Measurements from ENCODE around the gene NUMB. TPM values are rescaled to one million over a fixed set of nuclear protein-coding genes. Genes with fewer than 3 reads are reported as not detected.

The NUMB gene
- total and polyA plus RNA-seq, 4 donors: 21.2 to 45.8 (median 26.1) TPM

DNA sequence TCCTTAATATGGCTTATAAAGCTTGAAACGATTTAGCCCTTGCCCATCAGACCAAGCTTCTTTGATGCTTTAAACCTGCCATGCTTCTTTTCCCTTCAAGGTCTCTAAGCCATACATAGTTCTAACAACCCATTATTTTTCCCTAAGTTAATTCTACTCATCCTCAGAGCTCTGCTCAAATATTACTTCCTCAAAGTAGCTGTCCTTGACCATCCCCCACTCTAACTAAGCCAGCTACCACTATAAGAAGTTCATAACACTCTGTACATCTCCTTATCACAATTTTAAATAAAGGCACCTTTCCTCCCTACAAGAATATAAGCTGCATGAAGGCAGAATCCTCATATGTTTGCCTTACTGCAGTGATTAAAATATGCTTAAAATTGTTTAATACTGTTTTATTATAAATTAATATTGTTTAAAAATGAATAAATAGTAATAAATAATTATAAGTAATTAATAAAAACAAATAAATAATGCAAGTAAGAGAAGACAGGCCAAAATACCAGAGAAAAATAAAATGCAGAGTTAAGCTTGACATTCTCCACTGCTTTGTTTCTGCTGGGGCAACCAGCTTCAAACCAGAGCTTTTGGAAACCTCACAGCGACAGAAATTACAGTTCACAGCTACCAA is 76.8 kb downstream of the NUMB start (continued):
- TF ChIP-seq, protein P1, sequence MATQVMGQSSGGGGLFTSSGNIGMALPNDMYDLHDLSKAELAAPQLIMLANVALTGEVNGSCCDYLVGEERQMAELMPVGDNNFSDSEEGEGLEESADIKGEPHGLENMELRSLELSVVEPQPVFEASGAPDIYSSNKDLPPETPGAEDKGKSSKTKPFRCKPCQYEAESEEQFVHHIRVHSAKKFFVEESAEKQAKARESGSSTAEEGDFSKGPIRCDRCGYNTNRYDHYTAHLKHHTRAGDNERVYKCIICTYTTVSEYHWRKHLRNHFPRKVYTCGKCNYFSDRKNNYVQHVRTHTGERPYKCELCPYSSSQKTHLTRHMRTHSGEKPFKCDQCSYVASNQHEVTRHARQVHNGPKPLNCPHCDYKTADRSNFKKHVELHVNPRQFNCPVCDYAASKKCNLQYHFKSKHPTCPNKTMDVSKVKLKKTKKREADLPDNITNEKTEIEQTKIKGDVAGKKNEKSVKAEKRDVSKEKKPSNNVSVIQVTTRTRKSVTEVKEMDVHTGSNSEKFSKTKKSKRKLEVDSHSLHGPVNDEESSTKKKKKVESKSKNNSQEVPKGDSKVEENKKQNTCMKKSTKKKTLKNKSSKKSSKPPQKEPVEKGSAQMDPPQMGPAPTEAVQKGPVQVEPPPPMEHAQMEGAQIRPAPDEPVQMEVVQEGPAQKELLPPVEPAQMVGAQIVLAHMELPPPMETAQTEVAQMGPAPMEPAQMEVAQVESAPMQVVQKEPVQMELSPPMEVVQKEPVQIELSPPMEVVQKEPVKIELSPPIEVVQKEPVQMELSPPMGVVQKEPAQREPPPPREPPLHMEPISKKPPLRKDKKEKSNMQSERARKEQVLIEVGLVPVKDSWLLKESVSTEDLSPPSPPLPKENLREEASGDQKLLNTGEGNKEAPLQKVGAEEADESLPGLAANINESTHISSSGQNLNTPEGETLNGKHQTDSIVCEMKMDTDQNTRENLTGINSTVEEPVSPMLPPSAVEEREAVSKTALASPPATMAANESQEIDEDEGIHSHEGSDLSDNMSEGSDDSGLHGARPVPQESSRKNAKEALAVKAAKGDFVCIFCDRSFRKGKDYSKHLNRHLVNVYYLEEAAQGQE (IDR thresholded peaks at IDR 0.05): no peak
- no peak for TF ChIP-seq TAF1 (conservative IDR thresholded peaks at IDR 0.05)
- TF ChIP-seq, protein P2, sequence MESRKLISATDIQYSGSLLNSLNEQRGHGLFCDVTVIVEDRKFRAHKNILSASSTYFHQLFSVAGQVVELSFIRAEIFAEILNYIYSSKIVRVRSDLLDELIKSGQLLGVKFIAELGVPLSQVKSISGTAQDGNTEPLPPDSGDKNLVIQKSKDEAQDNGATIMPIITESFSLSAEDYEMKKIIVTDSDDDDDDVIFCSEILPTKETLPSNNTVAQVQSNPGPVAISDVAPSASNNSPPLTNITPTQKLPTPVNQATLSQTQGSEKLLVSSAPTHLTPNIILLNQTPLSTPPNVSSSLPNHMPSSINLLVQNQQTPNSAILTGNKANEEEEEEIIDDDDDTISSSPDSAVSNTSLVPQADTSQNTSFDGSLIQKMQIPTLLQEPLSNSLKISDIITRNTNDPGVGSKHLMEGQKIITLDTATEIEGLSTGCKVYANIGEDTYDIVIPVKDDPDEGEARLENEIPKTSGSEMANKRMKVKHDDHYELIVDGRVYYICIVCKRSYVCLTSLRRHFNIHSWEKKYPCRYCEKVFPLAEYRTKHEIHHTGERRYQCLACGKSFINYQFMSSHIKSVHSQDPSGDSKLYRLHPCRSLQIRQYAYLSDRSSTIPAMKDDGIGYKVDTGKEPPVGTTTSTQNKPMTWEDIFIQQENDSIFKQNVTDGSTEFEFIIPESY (IDR thresholded peaks at IDR 0.05): no peak

DNA sequence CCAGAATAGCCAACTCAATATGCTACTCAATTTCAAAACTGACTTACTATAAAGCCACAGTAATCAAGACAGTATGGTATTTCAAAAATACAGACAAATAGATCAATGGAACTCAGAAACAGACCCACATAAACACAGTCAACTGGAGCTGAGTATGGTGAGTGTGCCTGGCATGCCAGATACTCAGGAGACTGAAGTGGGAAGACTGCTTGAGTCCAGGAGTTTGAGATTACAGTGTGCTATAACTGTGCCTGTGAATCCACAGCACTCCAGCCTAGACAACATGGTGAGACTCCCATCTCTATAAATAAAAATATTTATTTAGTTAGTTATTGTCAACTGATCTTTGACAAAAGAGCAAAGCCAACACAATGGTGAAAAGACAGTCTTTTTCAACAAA is 81.8 kb downstream of the NUMB start:
- Histone ChIP-seq H3K9me3 (ENCODE audit: control insufficient read depth in 4 of 4, low read length in 3 of 4) (no peaks in the 10 kb centered on the region), H3K27ac (ENCODE audit: low read depth in 1 of 2, low read length in 2 of 2) (no peak overlapping the region), H3K9ac (ENCODE audit: low read depth in 1 of 2, low read length in 2 of 2) (no peak overlapping the region), H3K36me3 (ENCODE audit: control insufficient read depth in 4 of 4, insufficient read depth in 3 of 4, low read depth in 1 of 4, low read length in 3 of 4) (no peaks in the 10 kb centered on the region), H3K27me3 (ENCODE audit: control insufficient read depth in 4 of 4, insufficient read depth in 4 of 4, low read length in 3 of 4) (no peaks in the 10 kb centered on the region), H3K4me1 (ENCODE audit: control insufficient read depth in 4 of 4, insufficient read depth in 4 of 4, low read length in 3 of 4) (no peaks in the 10 kb centered on the region), H3K4me3 (ENCODE audit: low read depth in 1 of 3, low read length in 3 of 3) (no peak overlapping the region)
- DNase-seq (ENCODE audit: low spot score): no peak
- TF ChIP-seq GABPA (IDR thresholded peaks at IDR 0.05 in 1 of 2, conservative IDR thresholded peaks at IDR 0.05 in 1 of 2) (no peak), RAD21 (IDR thresholded peaks at IDR 0.05) (no peak)
- TF ChIP-seq, protein P3, sequence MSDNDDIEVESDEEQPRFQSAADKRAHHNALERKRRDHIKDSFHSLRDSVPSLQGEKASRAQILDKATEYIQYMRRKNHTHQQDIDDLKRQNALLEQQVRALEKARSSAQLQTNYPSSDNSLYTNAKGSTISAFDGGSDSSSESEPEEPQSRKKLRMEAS (IDR thresholded peaks at IDR 0.05): no peak
- TF ChIP-seq, protein P1 (IDR thresholded peaks at IDR 0.05): no peak

DNA sequence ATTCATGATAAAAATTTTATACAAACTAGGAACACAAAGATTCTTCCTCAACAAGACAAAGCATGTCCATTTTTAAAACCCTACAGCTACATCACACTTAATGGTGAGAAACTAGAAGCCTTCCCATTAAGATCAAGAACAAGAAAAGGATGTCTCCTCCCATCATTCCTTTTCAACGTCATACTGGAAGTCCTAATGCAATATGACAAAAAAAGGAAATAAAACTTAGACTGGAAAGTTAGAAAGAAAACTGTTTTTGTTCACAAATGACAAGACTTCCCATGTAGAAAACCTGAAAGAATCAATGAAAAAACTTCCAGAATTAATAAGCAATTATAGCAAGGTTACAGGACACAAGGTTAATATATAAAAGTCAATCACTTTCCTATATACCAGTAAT is 82.5 kb downstream of the NUMB start:
- Histone ChIP-seq H3K27ac (ENCODE audit: low read depth in 1 of 2, low read length in 2 of 2) (no peak overlapping the region), H3K4me1 (ENCODE audit: control insufficient read depth in 4 of 4, insufficient read depth in 4 of 4, low read length in 3 of 4) (no peaks in the 10 kb centered on the region), H3K9ac (ENCODE audit: low read depth in 1 of 2, low read length in 2 of 2) (no peak overlapping the region), H3K27me3 (ENCODE audit: control insufficient read depth in 4 of 4, insufficient read depth in 4 of 4, low read length in 3 of 4) (no peaks in the 10 kb centered on the region), H3K4me3 (ENCODE audit: low read depth in 1 of 3, low read length in 3 of 3) (no peak overlapping the region), H3K9me3 (ENCODE audit: control insufficient read depth in 4 of 4, low read length in 3 of 4) (no peaks in the 10 kb centered on the region), H3K36me3 (ENCODE audit: control insufficient read depth in 4 of 4, insufficient read depth in 3 of 4, low read depth in 1 of 4, low read length in 3 of 4) (no peaks in the 10 kb centered on the region)
- WGBS: 78% methylated on average over 1 of the region's 1 CpG
- no peak for DNase-seq (ENCODE audit: low spot score)
- TF ChIP-seq NR2F2 (IDR thresholded peaks at IDR 0.05) (no peak), RAD21 (IDR thresholded peaks at IDR 0.05) (no peak), JUND (IDR thresholded peaks at IDR 0.05) (no peak), HNF4A (conservative IDR thresholded peaks at IDR 0.05) (no peak), RXRA (IDR thresholded peaks at IDR 0.05) (no peak), HNF4G (IDR thresholded peaks at IDR 0.05) (no peak)
- TF ChIP-seq, protein P3 (IDR thresholded peaks at IDR 0.05): no peak
- TF ChIP-seq, protein P4, sequence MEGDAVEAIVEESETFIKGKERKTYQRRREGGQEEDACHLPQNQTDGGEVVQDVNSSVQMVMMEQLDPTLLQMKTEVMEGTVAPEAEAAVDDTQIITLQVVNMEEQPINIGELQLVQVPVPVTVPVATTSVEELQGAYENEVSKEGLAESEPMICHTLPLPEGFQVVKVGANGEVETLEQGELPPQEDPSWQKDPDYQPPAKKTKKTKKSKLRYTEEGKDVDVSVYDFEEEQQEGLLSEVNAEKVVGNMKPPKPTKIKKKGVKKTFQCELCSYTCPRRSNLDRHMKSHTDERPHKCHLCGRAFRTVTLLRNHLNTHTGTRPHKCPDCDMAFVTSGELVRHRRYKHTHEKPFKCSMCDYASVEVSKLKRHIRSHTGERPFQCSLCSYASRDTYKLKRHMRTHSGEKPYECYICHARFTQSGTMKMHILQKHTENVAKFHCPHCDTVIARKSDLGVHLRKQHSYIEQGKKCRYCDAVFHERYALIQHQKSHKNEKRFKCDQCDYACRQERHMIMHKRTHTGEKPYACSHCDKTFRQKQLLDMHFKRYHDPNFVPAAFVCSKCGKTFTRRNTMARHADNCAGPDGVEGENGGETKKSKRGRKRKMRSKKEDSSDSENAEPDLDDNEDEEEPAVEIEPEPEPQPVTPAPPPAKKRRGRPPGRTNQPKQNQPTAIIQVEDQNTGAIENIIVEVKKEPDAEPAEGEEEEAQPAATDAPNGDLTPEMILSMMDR (IDR thresholded peaks at IDR 0.05; ENCODE audit: low read depth, low read length, missing input control): no peak
- TF ChIP-seq, protein P1 (IDR thresholded peaks at IDR 0.05): no peak
